Activated naive CD8-positive, alpha-beta T cell (primary cell): ENCODE measurements around the gene PAQR8.
"Not testable (repeated sequence)": the region's sequence is repeated elsewhere in the genome, so short reads cannot be mapped to it uniquely, and the experiment has no call there.

Experiments used
- H3K27ac Mint-ChIP-seq: one replicate; pipeline ENCODE4 v1.8.0; 2021; ENCODE audit warnings: mixed read lengths
- H3K27me3 Mint-ChIP-seq: one replicate; pipeline ENCODE4 v1.8.0; 2021; ENCODE audit warnings: mixed read lengths
- H3K36me3 Mint-ChIP-seq: one replicate; pipeline ENCODE4 v1.8.0; 2021; ENCODE audit warnings: mixed read lengths
- H3K4me1 Mint-ChIP-seq: one replicate; pipeline ENCODE4 v1.8.0; 2021; ENCODE audit warnings: low read depth, mixed read lengths
- H3K4me3 Mint-ChIP-seq: one replicate; pipeline ENCODE4 v1.8.0; 2021; ENCODE audit warnings: mild to moderate bottlenecking, mixed read lengths
- H3K9me3 Mint-ChIP-seq: one replicate; pipeline ENCODE4 v1.8.0; 2021; ENCODE audit warnings: low read depth, mixed read lengths

The PAQR8 gene

GRCh38 chr6:52420668-52421358 lies 58.9 kb downstream of the PAQR8 start:
- Mint-ChIP-seq H3K27ac (no peak overlapping the region), H3K27me3 (no peaks in the 10 kb centered on the region), H3K9me3 (no peaks in the 10 kb centered on the region), H3K4me3 (no peak overlapping the region), H3K4me1 (peaks cover 17% of the 10 kb centered on the region), H3K36me3 (no peaks in the 10 kb centered on the region)

GRCh38 chr6:52422156-52422555 lies 60.2 kb downstream of the PAQR8 start:
- peaks cover 9% of the 10 kb centered on the region for H3K4me1 Mint-ChIP-seq
- no peaks in the 10 kb centered on the region for H3K36me3 Mint-ChIP-seq
- H3K9me3 Mint-ChIP-seq, result no peaks in the 10 kb centered on the region
- H3K4me3 Mint-ChIP-seq, result no peak overlapping the region
- H3K27me3 Mint-ChIP-seq, result no peaks in the 10 kb centered on the region
- H3K27ac Mint-ChIP-seq, result no peak overlapping the region

- Mint-ChIP-seq H3K4me3 (no peak overlapping the region), H3K9me3 (no peaks in the 10 kb centered on the region), H3K27me3 (no peaks in the 10 kb centered on the region), H3K27ac (no peak overlapping the region), H3K36me3 (peaks cover 3% of the 10 kb centered on the region), H3K4me1 (peaks cover 9% of the 10 kb centered on the region)
These were observed 61.5 kb downstream of the PAQR8 start for GRCh38 chr6:52423448-52423847.

- Mint-ChIP-seq H3K27me3 (no peaks in the 10 kb centered on the region), H3K9me3 (no peaks in the 10 kb centered on the region), H3K4me1 (peaks cover 9% of the 10 kb centered on the region), H3K27ac (no peak overlapping the region), H3K4me3 (no peak overlapping the region), H3K36me3 (peaks cover 5% of the 10 kb centered on the region)
These were observed 62.0 kb downstream of the PAQR8 start for GRCh38 chr6:52423971-52424381.

- Mint-ChIP-seq H3K4me1 (peaks cover 4% of the 10 kb centered on the region), H3K27ac (no peak overlapping the region), H3K4me3 (no peak overlapping the region), H3K9me3 (no peaks in the 10 kb centered on the region), H3K36me3 (peaks cover 5% of the 10 kb centered on the region), H3K27me3 (no peaks in the 10 kb centered on the region)
These were observed 62.6 kb downstream of the PAQR8 start for GRCh38 chr6:52424513-52424912.

- Mint-ChIP-seq H3K27me3 (no peaks in the 10 kb centered on the region), H3K9me3 (no peaks in the 10 kb centered on the region), H3K36me3 (peaks cover 7% of the 10 kb centered on the region), H3K27ac (no peak overlapping the region), H3K4me3 (no peak overlapping the region), H3K4me1 (peaks cover 2% of the 10 kb centered on the region)
These were observed 64.7 kb downstream of the PAQR8 start for GRCh38 chr6:52426667-52427066.

GRCh38 chr6:52433294-52433693 lies 71.3 kb downstream of the PAQR8 start:
- not testable (repeated sequence) for H3K9me3 Mint-ChIP-seq, H3K27ac Mint-ChIP-seq, H3K27me3 Mint-ChIP-seq, H3K4me3 Mint-ChIP-seq, H3K4me1 Mint-ChIP-seq
- peaks cover 16% of the 10 kb centered on the region for H3K36me3 Mint-ChIP-seq

GRCh38 chr6:52435345-52435744 lies 73.4 kb downstream of the PAQR8 start:
- Mint-ChIP-seq H3K4me3 (no peak overlapping the region), H3K27ac (no peak overlapping the region), H3K4me1 (peaks cover 2% of the 10 kb centered on the region), H3K9me3 (no peaks in the 10 kb centered on the region), H3K36me3 (peaks cover 17% of the 10 kb centered on the region), H3K27me3 (no peaks in the 10 kb centered on the region)

- H3K27ac Mint-ChIP-seq, result no peak overlapping the region
- no peaks in the 10 kb centered on the region for H3K27me3 Mint-ChIP-seq
- peaks cover 18% of the 10 kb centered on the region for H3K36me3 Mint-ChIP-seq
- no peaks in the 10 kb centered on the region for H3K4me1 Mint-ChIP-seq
- H3K9me3 Mint-ChIP-seq, result no peaks in the 10 kb centered on the region
- H3K4me3 Mint-ChIP-seq, result no peak overlapping the region
These were observed 77.0 kb downstream of the PAQR8 start for GRCh38 chr6:52438926-52439325.

GRCh38 chr6:52454556-52454955 lies 92.6 kb downstream of the PAQR8 start:
- no peak overlapping the region for H3K27ac Mint-ChIP-seq
- peaks cover 13% of the 10 kb centered on the region for H3K9me3 Mint-ChIP-seq
- H3K36me3 Mint-ChIP-seq, result peaks cover 21% of the 10 kb centered on the region
- no peaks in the 10 kb centered on the region for H3K27me3 Mint-ChIP-seq
- no peak overlapping the region for H3K4me3 Mint-ChIP-seq
- H3K4me1 Mint-ChIP-seq, result no peaks in the 10 kb centered on the region

GRCh38 chr6:52457096-52457495 lies 95.1 kb downstream of the PAQR8 start:
- H3K27ac Mint-ChIP-seq, result no peak overlapping the region
- H3K4me3 Mint-ChIP-seq, result no peak overlapping the region
- H3K9me3 Mint-ChIP-seq, result peaks cover 5% of the 10 kb centered on the region
- peaks cover 9% of the 10 kb centered on the region for H3K36me3 Mint-ChIP-seq
- H3K27me3 Mint-ChIP-seq, result peaks cover 3% of the 10 kb centered on the region
- no peaks in the 10 kb centered on the region for H3K4me1 Mint-ChIP-seq
